ENCODE data around the gene SCN3A. TPM values are rescaled to one million over a fixed set of nuclear protein-coding genes. Genes with fewer than 3 reads are reported as not detected.

SCN3A gene
- total and polyA plus RNA-seq, 2 of the 13 experiments (the other 11 are each of a cell fraction or from before 2014, with no cell fraction given): not detected

GRCh38 chr2:165192729-165193128 is 11.1 kb downstream of the SCN3A start:
- no peaks in the 10 kb centered on the region for H3K9me3 ChIP-seq (ENCODE audit: low read length)
- intact Hi-C loops (cut with micrococcal nuclease; ENCODE audit: unreplicated experiment): no loop called here
- H3K27me3 ChIP-seq (ENCODE audit: control insufficient read depth in 1 of 2, insufficient read depth in 2 of 2, low read length in 2 of 2): no peaks in the 10 kb centered on the region
- H3K27ac ChIP-seq (ENCODE audit: extremely low read length, insufficient read depth, low read length): no peak overlapping the region
- H3K4me3 ChIP-seq (replicated peaks in 1 of 3; ENCODE audit: insufficient read depth in 1 of 3, low read depth in 2 of 3, low read length in 3 of 3): no peak overlapping the region
- ChIA-PET POLR2A (no interaction called here), CTCF (ENCODE audit: low intra/inter-chr PET ratio, low total read pairs) (no interaction called here)
- no peaks in the 10 kb centered on the region for H3K4me1 ChIP-seq (ENCODE audit: insufficient read depth, low read length)
- H2AFZ ChIP-seq (ENCODE audit: low read length): no peak overlapping the region
- no TSS peak for BruUV-seq (replicated peaks)
- FAIRE-seq (no peak), DNase-seq (ENCODE audit: low spot score) (no peak), ATAC-seq (no peak)
- H3K36me3 ChIP-seq (replicated peaks in 1 of 2; ENCODE audit: control insufficient read depth in 1 of 2, insufficient read depth in 2 of 2, low read length in 2 of 2): no peaks in the 10 kb centered on the region
- in situ Hi-C loops (cut with HindIII; ENCODE audit: extremely low pct_ligation_motif_present, low pct_unique_long_range_greater_than_20kb): no loop called here
- TF ChIP-seq YY1 (IDR thresholded peaks at IDR 0.05; ENCODE audit: insufficient read depth, insufficient replicate concordance, low read depth, low read length) (no peak), PHF5A (CRISPR knock-in tag; IDR thresholded peaks at IDR 0.05; ENCODE audit: low read depth, unreplicated experiment) (no peak), NCOR1 (IDR thresholded peaks at IDR 0.05; ENCODE audit: borderline replicate concordance, low read length) (no peak), ESRRA (CRISPR knock-in tag; IDR thresholded peaks at IDR 0.05; ENCODE audit: low read depth) (no peak), ZNF296 (CRISPR knock-in tag; conservative IDR thresholded peaks at IDR 0.05) (no peak), PBX3 (CRISPR knock-in tag; IDR thresholded peaks at IDR 0.05; ENCODE audit: borderline replicate concordance) (no peak), ZNF501 (CRISPR knock-in tag; IDR thresholded peaks at IDR 0.05) (no peak), IKZF4 (CRISPR knock-in tag; IDR thresholded peaks at IDR 0.05; ENCODE audit: borderline replicate concordance, low read depth, not compliant biosample characterization) (no peak), ZNF615 (CRISPR knock-in tag; IDR thresholded peaks at IDR 0.05; ENCODE audit: borderline replicate concordance) (no peak), PLSCR1 (CRISPR knock-in tag; IDR thresholded peaks at IDR 0.05; ENCODE audit: borderline replicate concordance) (no peak), HINFP (CRISPR knock-in tag; IDR thresholded peaks at IDR 0.05; ENCODE audit: low read depth) (no peak), ZNF569 (CRISPR knock-in tag; IDR thresholded peaks at IDR 0.05; ENCODE audit: borderline replicate concordance) (no peak), ZFYVE20 (CRISPR knock-in tag; IDR thresholded peaks at IDR 0.05; ENCODE audit: borderline replicate concordance, low read depth) (no peak), ZNF891 (CRISPR knock-in tag; IDR thresholded peaks at IDR 0.05) (no peak), MXD1 (CRISPR knock-in tag; IDR thresholded peaks at IDR 0.05) (no peak), RAD51 (IDR thresholded peaks at IDR 0.05; ENCODE audit: borderline replicate concordance) (no peak)
- no peaks in the 10 kb centered on the region for H3K79me2 ChIP-seq (ENCODE audit: insufficient read depth, low read length)
- no peaks in the 10 kb centered on the region for H4K20me1 ChIP-seq (ENCODE audit: insufficient read depth, low read length)
- no peak overlapping the region for H3K4me2 ChIP-seq (ENCODE audit: low read depth, low read length)
- 38% methylated on average over 2 of the region's 2 CpGs for WGBS (ENCODE audit: low lambda C conversion rate)
- no peak overlapping the region for H3K9ac ChIP-seq (ENCODE audit: insufficient read depth, low read depth, low read length)

All from HepG2 (cell line).